BJ (cell line): ENCODE measurements around the gene GRK7. TPM values are rescaled to one million over a fixed set of nuclear protein-coding genes. Genes with fewer than 3 reads are reported as not detected.

Experiments used
- CTCF ChIA-PET: fragments of 350-600 bp; formaldehyde crosslinking; extraction: SDS; loops from one replicate; lab custom pipeline; 2021; ENCODE audit warnings: antibody characterized with exemption, inconsistent platforms; lab: Yijun Ruan, JAX
- POLR2A ChIA-PET: fragments of 300-600 bp; sonication (Branson Sonifier 250); formaldehyde crosslinking; extraction: SDS; loops from one replicate; lab custom pipeline; 2021; ENCODE audit warnings: antibody characterized with exemption; lab: Charles Lee
- DNase-seq: peaks from one replicate; pipeline ENCODE4 v3.0.0-alpha.2; 2011; ENCODE audit warnings: low read depth
- H3K27me3 ChIP-seq: 2 replicates; pipeline ENCODE4 v1.6.0; 2011; ENCODE audit warnings: low read length; ENCODE audit not compliant: control insufficient read depth, insufficient read depth
- H3K36me3 ChIP-seq: 2 replicates; pipeline ENCODE4 v1.5.1; 2011; ENCODE audit warnings: low read length; ENCODE audit not compliant: control insufficient read depth, insufficient read depth
- H3K4me3 ChIP-seq: 2 replicates; pipeline ENCODE4 v1.5.1; 2011; ENCODE audit warnings: low read depth, mild to moderate bottlenecking, control low read depth, low read length
- polyA plus RNA-seq: library from polyadenylated mRNA; depleted of rRNA; stranded (reverse); fragments of >200 nt; gene quantifications from 2 replicates; pipeline ENCODE4 v1.2.3, GENCODE V29; 2011
- TF ChIP-seq, protein P1 (sequence below): IDR thresholded peaks from 2 replicates; pipeline ENCODE4 v1.5.1; 2011; ENCODE audit warnings: low read depth, mild to moderate bottlenecking, control low read depth, inconsistent platforms, low read length, moderate library complexity; ENCODE audit not compliant: insufficient read depth

Gene GRK7
- polyA plus RNA-seq, 1 experiment: not detected

DNA sequence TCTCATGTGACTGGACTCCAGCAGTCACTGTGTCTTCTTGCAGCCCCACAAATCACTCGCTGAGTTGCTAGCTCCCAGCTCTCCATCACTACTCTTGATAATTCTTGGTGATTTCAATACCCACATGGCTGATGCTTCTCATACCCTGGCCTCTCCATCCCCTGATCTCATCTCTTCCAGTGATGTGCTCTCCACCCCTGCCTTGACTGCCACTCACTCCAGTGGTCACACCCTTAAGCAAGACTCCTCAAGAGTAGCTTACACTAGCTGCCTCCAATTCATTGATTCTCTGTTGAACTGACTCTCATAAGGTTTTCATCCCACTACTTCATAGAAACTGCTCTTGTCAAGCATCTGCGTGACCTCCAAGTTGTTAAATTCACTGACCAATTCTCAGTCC is 837 bp downstream of the GRK7 start:
- Histone ChIP-seq H3K27me3 (no peaks in the 10 kb centered on the region), H3K4me3 (no peak overlapping the region), H3K36me3 (no peaks in the 10 kb centered on the region)
- ChIA-PET POLR2A (no interaction called here), CTCF (interaction anchor here (1.5 kb wide), 1 partner anchor 23 kb away, joined by 3 read pairs; no protein-coding TSS in a partner anchor)
- TF ChIP-seq, protein P1, sequence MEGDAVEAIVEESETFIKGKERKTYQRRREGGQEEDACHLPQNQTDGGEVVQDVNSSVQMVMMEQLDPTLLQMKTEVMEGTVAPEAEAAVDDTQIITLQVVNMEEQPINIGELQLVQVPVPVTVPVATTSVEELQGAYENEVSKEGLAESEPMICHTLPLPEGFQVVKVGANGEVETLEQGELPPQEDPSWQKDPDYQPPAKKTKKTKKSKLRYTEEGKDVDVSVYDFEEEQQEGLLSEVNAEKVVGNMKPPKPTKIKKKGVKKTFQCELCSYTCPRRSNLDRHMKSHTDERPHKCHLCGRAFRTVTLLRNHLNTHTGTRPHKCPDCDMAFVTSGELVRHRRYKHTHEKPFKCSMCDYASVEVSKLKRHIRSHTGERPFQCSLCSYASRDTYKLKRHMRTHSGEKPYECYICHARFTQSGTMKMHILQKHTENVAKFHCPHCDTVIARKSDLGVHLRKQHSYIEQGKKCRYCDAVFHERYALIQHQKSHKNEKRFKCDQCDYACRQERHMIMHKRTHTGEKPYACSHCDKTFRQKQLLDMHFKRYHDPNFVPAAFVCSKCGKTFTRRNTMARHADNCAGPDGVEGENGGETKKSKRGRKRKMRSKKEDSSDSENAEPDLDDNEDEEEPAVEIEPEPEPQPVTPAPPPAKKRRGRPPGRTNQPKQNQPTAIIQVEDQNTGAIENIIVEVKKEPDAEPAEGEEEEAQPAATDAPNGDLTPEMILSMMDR: no peak
- no peak for DNase-seq

DNA sequence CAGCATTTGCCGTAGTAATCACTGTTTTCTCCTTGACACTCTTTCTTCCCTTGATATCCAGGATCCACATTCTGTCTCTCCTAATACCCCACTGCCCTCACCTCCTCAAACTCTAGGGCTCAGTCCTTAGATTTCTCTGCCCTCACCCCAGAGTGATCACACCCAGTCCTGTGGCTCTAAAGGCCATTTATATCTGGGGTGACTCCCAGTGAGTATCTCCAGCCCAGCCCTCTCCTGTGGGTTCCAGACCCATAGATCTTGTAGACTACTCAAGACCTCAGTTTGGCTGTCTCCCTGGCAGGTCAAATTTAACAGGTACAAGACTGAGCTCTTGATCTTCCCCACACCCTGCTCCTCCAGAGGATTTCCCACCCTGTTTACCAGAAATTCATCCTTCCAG is 1.3 kb downstream of the GRK7 start:
- Histone ChIP-seq H3K27me3 (no peaks in the 10 kb centered on the region), H3K4me3 (no peak overlapping the region), H3K36me3 (no peaks in the 10 kb centered on the region)
- CTCF ChIA-PET: interaction anchor here (1.5 kb wide), 1 partner anchor 24 kb away, joined by 3 read pairs; no protein-coding TSS in a partner anchor
- POLR2A ChIA-PET: no interaction called here
- TF ChIP-seq, protein P1: no peak
- DNase-seq: no peak

DNA sequence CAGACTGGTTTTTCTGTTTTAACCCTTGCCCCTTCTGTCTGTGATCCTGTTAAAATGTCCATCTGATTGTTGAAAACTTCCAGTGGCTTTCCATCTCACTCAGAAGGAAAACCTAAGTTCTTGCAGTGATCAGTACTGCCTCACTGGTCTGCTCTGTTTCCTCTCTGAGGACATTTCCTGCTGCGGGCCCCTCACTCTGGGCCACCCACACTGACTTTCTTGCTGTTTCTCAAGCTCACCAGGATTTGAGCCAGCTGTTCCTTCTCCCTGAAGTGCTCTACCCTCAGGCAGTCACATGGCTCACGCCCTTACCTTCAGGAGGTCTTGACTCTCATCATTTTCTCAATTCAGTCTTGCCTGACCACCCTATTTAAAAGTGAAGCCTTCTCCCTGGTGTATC is 1.8 kb downstream of the GRK7 start:
- H3K27me3 ChIP-seq: no peaks in the 10 kb centered on the region
- ChIA-PET POLR2A (no interaction called here), CTCF (no interaction called here)
- no peaks in the 10 kb centered on the region for H3K36me3 ChIP-seq
- H3K4me3 ChIP-seq: no peak overlapping the region
- DNase-seq: no peak
- TF ChIP-seq, protein P1: no peak

DNA sequence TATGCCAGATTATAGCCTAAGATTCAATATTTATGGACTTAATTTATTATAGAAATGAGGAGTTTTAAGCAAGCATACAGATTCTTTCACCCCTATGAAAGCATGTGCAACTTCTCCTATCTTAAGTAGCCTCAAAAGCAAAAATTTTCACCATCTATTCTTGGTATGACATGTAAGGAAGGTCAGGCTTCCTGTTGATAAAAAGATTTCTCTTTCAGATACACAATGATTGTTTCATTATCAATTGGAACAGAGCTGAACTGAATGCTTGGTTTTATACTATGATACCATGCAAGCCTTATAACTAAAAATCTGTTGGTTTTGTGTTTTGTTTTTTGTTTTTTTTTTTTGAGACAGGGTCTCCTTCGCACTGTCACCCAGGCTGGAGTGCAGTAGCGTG is 3.9 kb downstream of the GRK7 start:
- POLR2A ChIA-PET: no interaction called here
- CTCF ChIA-PET: no interaction called here

DNA sequence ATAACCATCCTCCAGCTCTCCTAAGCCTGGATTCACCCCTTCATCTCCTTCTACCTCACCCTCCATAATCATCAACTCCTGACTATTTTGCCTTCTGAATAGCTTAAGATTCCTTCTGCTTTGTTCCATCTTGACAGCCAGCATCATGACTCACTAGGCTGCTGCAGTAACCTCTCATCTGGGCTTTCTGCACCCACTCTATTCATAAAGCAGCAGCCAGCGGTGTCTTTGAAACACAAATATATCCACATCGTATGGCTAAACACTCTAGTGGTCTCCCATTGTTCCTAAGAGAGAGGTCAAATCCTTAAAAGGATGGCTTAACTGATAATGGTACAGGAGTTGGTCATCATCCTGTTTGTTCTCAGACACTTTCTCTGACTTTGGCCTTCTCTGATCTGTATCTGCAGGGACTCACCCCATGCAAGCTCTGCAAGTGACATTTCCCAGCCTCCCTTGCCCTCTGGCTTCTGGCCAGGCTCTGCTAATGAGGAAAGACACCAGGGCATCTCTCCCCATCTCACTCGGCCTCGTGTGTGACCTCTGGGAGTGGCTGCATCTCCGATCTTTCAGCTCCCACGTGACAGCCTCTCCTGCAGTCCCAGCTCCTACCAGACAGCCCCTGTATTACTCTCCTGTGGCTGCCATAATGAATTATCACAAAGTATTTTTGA is 6.2 kb downstream of the GRK7 start:
- TF ChIP-seq, protein P1: no peak
- no peak overlapping the region for H3K4me3 ChIP-seq
- no peak for DNase-seq
- POLR2A ChIA-PET: no interaction called here
- CTCF ChIA-PET: no interaction called here
- H3K36me3 ChIP-seq: no peaks in the 10 kb centered on the region
- no peaks in the 10 kb centered on the region; the same call in 1 of the 2 replicates for H3K27me3 ChIP-seq

More for the DNA sequence above, 3.9 kb downstream of the GRK7 start:
- no peaks in the 10 kb centered on the region for H3K27me3 ChIP-seq
- H3K4me3 ChIP-seq: no peak overlapping the region
- TF ChIP-seq, protein P1: no peak
- no peak for DNase-seq
- H3K36me3 ChIP-seq: no peaks in the 10 kb centered on the region
